GM21360 (cell line): ENCODE data around the gene MITF.
"Not testable (repeated sequence)": the region's sequence is repeated elsewhere in the genome, so short reads cannot be mapped to it uniquely, and the experiment has no call there.

Source experiments
- ATAC-seq: cut with Tn5 transposase; IDR thresholded peaks from one replicate; pipeline ENCODE4 v1.9.1; 2021; ENCODE audit warnings: mild to moderate bottlenecking, moderate library complexity; ENCODE audit not compliant: unreplicated experiment

The MITF gene

DNA sequence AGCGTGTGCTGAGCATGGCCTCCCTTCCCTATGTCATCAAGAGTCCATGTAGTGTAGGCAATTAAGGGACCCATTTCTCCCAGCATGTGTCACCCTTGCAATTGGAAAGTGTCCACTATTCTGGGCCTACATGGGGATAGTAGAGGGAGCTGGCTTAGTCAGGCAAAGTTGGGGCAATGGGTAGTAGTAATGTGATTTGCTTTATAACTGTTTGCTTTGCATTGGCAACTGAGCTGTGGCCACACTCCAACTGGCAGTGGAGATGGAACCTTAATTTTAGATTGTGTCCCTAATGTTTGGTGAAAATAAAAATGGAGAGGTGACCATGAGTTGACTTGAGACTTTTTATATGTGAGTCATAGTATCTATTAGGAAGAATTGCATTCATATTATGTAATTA lies 162.5 kb downstream of the MITF start:
- no peak for ATAC-seq

GRCh38 chr3:69902386-69902785 lies 163.1 kb downstream of the MITF start:
- ATAC-seq, result no peak

DNA sequence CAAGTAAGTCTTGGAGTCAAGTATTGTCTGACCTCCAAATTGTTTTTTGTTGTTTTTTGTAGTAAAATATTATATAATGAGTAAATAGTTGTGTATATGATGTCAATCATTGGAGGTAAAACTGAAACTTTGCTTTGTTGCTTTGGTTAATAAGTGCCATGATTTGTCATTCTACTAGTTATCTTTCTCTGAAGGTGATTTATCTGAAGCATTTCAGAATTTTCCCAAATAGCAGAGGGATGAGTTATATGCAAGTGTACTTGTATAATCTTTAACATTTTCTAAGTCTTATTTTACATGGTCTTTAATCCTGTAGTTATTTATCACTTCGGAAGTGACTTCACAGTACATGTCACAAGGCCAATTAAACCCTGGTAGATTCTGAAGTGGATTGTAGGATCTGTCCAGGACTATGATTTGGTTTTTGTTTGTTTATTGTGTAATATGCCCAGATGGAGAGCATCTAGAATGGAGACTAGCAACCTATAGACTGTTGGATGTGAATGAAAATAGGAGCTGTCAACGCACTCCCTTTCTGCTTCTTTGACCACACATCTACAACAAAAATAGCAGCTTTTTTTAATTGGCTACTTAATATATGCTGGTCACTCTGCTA lies 167.2 kb downstream of the MITF start:
- no peak for ATAC-seq

- no peak for ATAC-seq
Observed at GRCh38 chr3:69907554-69907953, 168.3 kb downstream of the MITF start.

DNA sequence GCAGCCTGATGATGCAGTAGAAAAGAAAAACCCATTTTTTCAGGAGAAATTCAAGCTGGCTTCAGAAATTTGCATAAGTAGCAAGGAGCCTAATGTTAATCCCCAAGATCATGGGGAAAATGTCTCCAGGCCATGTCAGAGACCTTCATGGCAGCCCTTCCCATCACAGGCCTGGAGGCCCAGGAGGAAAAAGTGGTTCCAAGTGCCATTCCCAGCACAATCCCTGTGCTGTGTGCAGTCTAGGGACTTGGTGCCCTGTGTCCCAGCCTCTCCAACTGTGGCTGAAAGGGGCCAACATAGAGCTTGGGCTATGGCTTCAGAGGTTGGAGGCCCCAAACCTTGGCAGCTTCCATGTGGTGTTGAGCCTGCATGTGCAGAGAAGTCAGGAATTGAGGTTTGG lies 170.6 kb downstream of the MITF start:
- ATAC-seq, result not testable (repeated sequence)

GRCh38 chr3:69913422-69913821 lies 174.2 kb downstream of the MITF start:
- ATAC-seq, result no peak

GRCh38 chr3:69914395-69914794 lies 175.1 kb downstream of the MITF start:
- no peak for ATAC-seq

GRCh38 chr3:69915726-69916125 lies 176.5 kb downstream of the MITF start:
- no peak for ATAC-seq

GRCh38 chr3:69920009-69920408 lies 180.7 kb downstream of the MITF start:
- ATAC-seq, result not testable (repeated sequence)

- ATAC-seq, result no peak
Observed at GRCh38 chr3:69921651-69922050, 182.4 kb downstream of the MITF start.

GRCh38 chr3:69922521-69923000 lies 183.3 kb downstream of the MITF start:
- no peak for ATAC-seq

DNA sequence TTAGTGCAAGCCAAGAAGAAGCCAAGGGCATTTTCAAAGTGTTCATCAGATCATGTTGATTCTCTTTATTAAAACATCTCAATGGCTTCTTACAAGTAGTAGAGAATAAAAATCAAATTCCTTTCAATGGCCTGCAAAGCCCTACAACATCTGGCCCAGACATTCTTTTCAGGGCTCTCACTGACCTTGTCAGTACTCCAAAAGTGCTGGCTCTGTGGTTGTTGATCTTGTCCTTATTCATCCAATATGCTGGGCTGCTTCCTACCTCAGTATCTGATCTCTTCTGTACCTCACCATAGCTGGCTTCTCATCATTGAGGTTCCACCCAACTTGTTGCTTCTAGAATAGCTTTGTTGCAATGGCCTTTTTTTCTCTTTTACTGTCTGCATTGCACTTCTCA lies 186.2 kb downstream of the MITF start:
- no peak for ATAC-seq

GRCh38 chr3:69926385-69926784 lies 187.1 kb downstream of the MITF start:
- ATAC-seq, result no peak

GRCh38 chr3:69927571-69927970 lies 188.3 kb downstream of the MITF start:
- ATAC-seq, result no peak

- no peak for ATAC-seq
Observed at GRCh38 chr3:69929019-69929418, 189.8 kb downstream of the MITF start.

GRCh38 chr3:69930564-69930963 lies 191.3 kb downstream of the MITF start:
- ATAC-seq, result no peak

- ATAC-seq, result no peak
Observed at GRCh38 chr3:69932087-69932486, 192.8 kb downstream of the MITF start.

DNA sequence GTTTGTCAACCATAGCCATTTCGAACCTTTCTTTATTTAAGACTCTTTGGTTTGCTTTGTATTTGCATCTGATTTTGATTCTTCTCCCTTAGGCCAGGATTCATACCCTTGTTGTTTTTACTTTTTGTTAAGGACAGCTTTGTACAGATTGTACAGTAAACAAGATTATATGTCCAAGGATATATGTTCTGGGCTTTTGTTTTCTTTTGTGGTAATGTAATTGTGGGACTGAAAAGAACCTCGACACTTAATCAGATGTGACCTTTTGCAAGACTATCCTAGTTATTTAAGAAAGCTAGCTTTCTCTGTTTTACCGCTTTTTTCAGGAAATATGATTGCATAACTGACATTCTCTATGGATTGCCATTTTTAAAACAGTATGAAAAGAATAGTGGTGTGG lies 193.2 kb downstream of the MITF start:
- no peak for ATAC-seq

DNA sequence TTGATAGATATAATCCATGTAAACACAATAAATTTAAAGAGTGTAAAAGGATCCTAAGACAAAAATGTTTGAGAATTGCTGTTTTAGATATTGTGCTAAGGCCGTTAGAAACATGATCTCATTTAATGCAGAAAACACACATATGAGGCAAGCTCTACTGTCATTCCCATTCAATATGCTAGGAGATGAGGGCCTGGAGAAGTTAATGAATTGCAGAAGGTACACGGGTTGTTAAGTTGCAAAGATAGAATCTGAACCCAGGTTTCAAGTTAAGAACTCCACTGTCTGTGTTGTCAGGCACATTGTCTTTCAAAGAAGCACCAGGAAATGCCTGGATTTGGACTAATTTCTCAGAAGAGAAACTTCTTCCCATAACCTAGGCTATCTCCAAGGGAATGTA lies 195.1 kb downstream of the MITF start:
- ATAC-seq, result no peak

- ATAC-seq, result no peak
Observed at GRCh38 chr3:69936266-69936665, 197.0 kb downstream of the MITF start.

- no peak for ATAC-seq
Observed at GRCh38 chr3:69938061-69938460, 198.8 kb downstream of the MITF start.

DNA sequence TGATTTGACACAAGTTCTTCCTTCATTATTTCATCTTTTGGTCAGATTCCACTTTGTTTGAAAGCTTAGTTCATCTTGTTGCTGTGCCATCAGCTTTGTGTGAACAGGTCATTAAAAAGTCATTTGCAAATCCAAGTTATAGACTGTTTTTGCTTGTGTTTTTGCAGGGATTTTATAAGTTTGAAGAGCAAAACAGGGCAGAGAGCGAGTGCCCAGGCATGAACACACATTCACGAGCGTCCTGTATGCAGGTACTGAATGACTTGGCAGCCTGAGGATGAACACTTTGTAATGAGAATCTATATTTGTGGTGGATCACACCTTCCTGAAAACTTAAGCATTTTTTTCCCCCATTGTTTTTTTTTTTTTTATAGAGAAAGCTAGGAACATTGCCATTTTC lies 199.7 kb downstream of the MITF start:
- no peak for ATAC-seq

DNA sequence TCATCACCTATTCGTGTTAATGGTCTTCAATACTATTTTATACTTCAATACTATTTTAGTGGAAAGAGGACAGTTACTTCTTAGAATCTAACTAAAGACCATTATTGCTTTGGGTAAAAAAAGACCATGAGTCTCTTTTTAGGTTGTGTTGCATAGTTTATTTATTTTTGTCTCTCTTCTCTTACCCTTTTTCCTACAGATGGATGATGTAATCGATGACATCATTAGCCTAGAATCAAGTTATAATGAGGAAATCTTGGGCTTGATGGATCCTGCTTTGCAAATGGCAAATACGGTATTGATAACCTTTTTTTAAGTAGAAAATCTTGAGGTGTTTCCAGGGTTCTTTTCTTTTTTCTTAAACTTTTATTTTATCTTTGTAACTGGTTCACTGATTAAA lies 201.8 kb downstream of the MITF start:
- no peak for ATAC-seq
